ENCODE measurements around the gene ARL4D. TPM values are rescaled to one million over a fixed set of nuclear protein-coding genes. Genes with fewer than 3 reads are reported as not detected.
"Not testable (repeated sequence)": the region's sequence is repeated elsewhere in the genome, so short reads cannot be mapped to it uniquely, and the experiment has no call there.

Gene ARL4D
- total RNA-seq, 1 donor from 2014 or later, result 123 TPM

DNA sequence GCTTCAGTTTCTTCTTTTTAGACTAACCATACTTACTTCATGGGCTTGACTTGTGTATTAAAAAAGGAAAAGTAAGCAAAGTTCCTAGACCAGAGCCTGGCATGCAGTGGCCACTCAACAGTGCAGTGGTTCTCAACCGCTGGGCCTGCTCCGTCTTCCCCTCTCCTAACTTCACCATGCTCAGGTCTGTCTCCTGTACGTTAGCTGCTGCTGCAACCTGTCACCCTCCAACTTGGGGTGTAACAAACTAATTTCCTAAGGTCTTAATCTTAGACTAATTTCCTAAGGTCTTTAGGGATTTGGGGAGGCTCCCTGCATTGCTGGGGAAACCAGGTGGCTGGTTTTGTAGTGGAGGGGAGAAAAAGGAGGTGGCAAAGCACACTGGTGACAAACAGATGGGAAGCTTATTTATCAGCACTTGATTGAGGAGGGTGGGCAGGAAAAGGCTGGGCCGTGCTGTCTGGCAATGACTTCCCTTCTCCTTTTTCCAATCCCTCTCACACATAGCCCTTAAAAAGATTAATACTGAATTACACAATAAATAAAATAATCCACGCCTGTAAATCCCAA, 2.2 kb upstream of the ARL4D start:
- no peak for ATAC-seq

GRCh38 chr17:43399839-43400328, 1.1 kb downstream of the ARL4D start:
- ATAC-seq, result no peak

DNA sequence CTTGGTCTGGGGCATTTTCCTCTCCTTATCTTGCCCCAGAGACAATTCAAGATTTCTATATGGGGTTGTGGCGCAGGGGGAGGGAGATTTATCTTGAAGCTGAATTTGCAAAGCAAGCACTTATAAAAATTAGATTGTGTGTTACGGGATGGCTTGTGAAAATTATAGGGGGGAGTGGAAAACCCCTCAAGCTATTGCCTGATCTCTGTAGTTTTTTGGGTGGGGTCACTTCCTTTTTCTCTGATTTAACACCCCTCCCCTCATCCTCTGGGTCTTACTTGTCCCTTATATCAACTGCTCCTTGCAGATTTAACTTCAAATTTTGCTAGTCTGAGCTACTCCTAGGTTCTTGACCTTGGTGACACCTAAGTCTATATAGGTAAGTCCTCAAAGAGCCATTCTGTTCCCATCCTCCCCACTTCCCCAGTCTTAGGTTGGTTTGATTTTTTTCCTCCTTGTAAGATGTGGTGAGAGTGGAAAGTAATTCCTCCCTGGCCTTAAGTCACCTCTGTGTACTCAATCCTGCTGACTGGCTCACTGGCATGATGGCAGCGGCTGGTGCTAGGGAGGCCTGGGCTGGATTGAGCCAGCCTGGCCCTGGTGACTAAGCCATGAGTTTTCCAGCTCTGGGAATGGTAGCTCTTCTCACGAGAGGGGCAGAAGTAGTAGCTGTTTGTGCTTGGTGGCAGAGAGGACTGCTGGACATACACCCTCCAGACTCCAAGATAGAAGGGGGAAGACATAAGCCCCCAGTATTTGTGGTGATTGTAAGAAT, 2.3 kb downstream of the ARL4D start:
- peak; percentile 56 for ATAC-seq

- peak; percentile 76 for ATAC-seq
These were observed 3.3 kb downstream of the ARL4D start for GRCh38 chr17:43402078-43402477.

- no peak for ATAC-seq
These were observed 3.8 kb downstream of the ARL4D start for GRCh38 chr17:43402567-43402966.

GRCh38 chr17:43403846-43404245, 5.1 kb downstream of the ARL4D start:
- ATAC-seq, result no peak

DNA sequence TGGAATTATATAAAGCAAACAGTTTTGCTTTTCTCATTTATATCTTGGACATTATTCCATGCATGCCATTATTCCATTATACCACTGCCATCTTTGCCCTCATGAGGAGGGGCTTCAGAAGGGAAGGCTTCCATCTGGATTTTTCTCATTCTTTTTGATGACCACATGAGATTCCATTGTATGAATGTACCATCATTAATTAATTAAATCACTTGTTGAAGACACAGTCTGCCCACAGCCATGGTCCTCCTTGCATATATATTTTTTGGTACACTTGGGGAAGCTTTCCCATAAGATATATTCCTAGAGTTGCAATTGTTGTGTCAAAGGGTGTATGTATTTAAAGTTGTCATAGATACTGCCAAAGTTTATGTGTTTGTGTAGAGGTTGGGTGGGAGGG, 7.1 kb downstream of the ARL4D start:
- ATAC-seq, result no peak

GRCh38 chr17:43406676-43407645, 8.2 kb downstream of the ARL4D start:
- no peak for ATAC-seq

DNA sequence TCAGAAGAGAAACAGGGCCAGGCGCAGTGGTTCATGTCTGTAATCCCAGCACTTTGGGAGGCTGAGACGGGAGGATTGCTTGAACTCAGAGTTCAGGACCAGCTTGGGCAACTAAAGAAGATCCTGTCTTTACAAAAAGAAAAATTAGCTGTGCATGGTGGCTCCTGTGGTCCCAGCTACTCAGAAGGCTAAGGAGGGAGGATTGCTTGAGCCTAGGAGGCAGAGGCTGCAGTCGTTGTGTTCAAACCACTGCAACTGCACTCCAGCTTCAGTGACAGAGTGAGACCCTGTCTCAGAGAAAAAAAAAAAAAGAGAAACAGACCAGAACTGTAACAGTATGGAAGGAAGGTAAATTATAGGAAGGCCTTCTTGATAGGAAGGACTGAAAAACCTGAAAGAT, 10.3 kb downstream of the ARL4D start:
- no peak for ATAC-seq

- peak; percentile 56 for ATAC-seq
These were observed 12.0 kb downstream of the ARL4D start for GRCh38 chr17:43410557-43411368.

DNA sequence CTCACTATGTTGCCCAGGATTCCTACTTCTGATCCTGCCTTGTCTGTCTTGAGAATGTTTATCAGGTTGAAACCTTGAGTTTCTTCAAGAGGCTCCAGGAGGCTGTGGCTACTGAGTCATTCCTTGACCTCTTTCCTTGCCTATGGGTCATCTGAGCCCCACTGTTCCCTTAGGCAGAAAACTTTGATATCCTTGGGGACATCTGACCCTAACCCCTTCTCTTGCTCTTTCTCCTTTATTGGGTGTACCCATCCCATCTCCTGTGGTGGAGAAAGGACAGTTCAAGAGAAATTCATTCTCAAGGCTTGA, 12.5 kb downstream of the ARL4D start:
- no peak for ATAC-seq

DNA sequence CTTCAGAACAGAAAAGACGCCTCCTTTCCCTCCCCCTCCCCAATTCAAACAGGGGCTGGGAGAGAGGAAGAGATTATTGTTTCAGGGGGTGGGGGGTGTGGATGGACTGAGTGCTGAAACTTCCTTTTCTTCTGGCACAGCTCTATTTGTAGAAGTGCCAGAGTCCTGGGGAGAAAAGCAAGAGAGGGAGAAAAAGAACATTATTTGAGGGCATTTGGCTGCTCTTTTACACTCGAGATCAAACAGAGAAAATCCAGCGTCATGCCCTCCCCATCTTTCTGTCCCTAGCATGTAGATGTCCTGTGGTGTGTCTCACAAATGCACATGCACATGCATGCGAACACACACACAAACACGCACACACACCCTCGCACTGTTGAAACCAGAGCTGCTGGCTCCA, 13.0 kb downstream of the ARL4D start:
- ATAC-seq, result no peak

GRCh38 chr17:43412166-43412565, 13.4 kb downstream of the ARL4D start:
- peak; percentile 18 for ATAC-seq

DNA sequence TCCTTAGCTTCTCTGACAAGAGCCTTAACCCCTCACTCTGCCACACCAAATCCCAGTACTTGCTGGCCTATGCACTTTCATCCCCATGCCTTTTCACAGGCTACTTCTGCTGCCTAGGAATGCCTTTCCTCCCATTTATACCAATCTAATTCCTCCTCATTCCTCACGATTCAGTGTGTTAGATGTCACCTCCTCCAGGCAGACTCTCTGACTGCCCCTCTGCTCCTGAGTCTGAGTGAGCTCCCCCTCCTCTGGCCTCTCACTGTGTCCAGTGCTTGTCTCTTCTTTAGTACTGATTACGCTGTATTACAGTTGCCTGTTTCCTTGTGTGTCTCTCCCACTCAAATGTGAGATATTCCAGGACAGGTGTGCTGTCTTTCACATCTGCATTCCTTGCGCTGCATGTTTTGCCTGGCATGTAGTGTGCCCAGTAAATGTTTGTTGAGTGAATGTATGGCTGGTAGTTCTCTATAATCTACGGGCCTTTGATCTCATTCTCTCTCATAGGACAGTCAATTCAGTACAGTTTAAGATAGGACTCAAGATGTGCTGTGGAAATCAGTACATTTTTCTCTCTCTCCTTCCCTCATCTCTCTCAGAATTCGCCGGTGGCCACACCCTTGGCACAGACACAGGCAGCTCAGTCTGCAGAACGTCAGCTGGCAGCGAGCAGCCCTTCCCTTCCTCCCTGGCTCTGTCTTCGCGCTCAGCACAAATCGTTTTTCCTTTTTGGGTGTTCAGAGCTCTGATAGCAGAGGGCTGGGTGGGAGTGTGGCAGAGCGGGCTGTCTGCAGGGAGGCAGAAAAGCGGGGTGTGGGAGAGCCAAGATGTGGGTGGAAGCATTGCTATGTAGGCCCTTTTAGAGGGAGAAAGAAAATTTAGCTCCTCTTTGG, 18.5 kb downstream of the ARL4D start:
- peak; percentile 61 for ATAC-seq

DNA sequence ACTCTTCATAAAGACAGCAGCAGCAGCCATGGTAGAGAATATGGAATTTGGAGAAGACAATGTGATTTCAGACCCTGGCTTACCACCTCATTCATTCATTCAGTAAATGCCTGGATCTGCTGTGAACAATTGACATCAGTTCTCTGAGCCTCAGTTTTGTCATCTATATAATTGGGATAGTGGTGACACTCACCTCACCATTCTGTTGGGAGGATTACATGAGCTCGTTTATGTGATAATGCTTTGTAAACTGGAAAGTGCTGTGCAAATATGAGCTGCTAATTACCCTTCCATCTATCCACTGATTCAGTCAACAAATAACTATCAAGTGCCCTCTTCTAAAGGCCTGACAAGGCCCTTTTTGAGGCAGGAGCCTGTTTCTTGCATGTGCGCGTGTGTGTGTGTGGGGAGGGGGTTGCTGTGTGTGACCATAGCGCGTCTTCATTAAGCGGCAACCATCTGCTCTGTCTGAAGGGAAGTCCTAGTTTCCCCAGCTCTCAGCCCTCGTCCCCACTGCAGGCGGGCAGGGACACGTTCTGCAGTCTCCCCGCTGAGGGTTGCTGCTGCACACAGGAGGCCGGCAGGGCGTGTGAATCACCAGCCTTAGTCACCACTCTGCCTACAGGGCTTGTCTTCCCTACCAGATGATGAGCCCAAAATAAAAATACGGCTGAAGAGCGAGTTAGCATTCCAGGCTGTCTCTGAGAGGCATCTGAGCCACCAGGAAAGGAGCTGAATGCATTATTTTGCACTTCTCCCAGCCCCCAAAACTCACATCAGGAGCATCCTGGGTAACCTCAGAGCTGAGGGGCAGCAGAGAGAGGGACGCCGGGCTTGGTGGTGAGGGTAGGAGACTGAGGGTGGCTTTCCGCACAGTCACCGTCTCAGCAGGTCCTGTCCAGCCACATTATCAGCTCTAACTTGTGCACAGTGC, 19.9 kb downstream of the ARL4D start:
- ATAC-seq, result peak; percentile 93

DNA sequence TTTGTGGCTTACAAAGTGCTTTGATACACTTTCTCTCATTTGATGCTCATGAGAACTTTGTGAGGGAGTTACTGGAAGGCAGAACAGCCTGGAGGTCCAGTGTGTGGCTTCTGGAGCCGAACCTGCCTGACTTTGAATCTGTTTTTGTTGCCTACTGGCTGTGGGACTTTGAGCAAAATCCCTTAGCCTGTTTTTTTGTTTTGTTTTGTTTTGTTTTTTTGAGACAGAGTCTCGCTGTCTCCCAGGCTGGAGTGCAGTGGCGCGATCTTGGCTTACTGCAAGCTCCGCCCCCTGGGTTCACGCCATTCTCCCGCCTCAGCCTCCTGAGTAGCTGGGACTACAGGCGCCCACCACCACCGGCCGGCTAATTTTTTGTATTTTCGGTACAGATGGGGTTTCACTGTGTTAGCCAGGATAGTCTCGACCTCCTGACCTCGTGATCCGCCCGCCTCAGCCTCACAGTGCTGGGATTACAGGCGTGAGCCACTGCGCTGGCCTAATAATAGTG, 20.6 kb downstream of the ARL4D start:
- ATAC-seq, result not testable (repeated sequence)

GRCh38 chr17:43423777-43424455, 25.1 kb downstream of the ARL4D start:
- ATAC-seq, result no peak

- ATAC-seq, result peak; percentile 24
These were observed 28.7 kb downstream of the ARL4D start for GRCh38 chr17:43427362-43428043.

GRCh38 chr17:43428524-43428923, 29.7 kb downstream of the ARL4D start:
- ATAC-seq, result no peak
